Inflammatory macrophage (primary cell): ENCODE data around the gene KCNJ6.
"Not testable (repeated sequence)": the region's sequence is repeated elsewhere in the genome, so short reads cannot be mapped to it uniquely, and the experiment has no call there.

Source experiments
- DNase-seq, 2 donors: peaks; one replicate each; pipeline ENCODE4 v3.0.0-alpha.2; 2020 to 2022

Gene KCNJ6

DNA sequence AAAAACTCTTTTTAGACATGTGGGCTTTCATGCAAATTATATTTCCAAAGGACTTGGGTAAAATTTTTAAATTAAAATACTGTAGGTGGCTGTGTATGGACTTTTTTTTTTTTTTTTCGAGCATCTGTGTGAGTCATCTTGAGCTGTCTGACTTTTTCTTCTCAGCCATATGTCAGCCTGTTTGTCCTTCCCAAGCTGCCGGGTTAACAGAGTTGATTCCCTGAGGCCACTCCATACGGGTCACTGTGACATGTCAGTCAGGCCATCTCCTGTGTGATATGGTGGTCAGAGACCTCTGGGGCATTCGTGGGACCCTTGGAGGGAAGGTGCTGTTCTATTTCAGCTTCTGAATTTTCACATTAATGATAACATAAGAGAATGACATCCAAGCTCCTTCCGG lies 148.3 kb downstream of the KCNJ6 start:
- no peak for DNase-seq

DNA sequence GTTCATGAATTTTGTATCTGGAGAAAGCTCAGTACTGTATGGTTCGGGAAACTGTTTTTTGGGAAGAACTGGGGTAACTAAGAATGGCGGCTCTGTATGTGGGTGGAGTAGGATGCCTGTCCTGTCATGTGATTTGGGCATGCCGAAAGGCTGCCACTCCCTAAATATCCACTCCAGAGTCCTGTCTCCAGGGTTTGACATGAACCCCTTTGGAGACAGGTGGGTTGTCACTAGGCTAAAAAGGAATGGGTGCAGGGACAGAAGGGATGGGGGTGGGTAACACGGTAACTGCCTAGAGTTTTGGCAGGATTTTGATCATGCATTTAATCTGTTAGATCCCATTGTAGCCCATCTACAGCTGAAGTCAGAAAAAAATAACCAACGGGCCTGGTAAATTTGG lies 150.1 kb downstream of the KCNJ6 start:
- DNase-seq, result no peak

DNA sequence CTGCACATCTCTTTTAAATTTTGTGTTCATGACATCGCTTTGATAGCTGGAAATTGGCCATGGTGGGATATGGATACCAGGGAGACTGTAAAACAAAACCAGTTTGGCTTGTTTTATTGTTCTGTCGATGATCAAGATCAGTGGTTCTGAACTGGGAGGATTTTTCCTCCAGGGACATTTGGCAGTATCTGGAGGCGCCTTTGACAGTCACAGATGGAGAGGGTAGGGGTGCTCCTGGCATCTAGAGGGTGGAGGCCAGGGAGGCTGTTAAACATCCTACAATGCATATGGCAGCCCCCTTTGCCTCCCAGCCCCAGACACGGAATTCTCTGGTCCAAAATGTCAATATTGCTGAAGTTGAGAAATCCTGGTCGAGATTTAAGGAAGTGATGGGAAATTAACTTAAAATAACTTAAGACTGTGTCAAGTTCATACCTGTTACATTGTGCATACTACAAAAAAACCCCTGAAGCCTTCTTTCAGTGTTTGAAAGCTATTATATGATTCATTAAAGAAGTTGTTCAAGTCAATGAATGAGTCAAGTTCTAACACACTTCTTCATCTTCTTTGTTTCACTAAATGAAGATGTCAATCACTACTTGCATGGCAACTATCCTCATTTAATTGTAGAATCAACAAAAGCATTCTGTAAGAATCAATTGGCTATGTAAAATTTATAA lies 150.9 kb downstream of the KCNJ6 start:
- DNase-seq, result no peak

DNA sequence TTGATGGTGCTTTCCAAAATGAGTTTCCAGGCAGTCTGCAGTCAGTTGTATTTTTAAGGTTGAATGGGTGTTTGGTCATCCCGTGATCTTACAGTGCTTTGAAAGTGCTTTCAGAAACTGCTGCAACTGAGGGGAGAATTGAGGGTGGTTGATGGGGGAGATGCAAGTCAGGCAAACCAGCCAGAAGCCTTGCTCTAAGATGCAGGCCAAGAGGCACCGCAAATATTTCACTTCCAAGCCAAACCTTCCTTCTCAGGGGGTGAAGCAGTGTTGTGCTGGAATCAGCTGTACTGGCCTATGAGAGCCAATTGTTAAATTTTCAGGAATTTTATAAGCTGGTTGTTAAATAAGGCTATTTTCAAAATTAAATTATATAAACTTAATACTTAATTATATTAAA lies 151.6 kb downstream of the KCNJ6 start:
- DNase-seq, result no peak

DNA sequence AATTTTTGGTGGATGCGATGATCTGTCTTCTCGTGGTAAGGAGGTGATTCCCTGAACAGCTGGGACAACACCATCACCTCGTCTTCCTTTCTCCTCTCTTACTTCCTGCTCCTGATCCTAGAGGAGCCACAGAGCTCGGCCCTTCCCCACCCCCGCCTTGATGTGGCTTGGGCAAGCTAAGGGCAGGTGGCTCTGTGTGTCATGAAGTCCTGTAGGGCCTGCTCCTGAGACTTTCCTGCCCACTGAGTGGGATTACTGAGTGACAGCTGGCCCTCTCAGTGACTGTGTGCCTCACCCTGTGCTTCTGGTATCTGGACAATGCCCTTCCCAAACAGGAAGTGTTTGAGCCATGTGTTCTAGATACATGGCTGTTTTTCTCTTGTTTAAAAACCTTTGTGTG lies 153.0 kb downstream of the KCNJ6 start:
- DNase-seq, result no peak

- DNase-seq, result no peak
Measured at GRCh38 chr21:37762606-37763005, 153.7 kb downstream of the KCNJ6 start.

DNA sequence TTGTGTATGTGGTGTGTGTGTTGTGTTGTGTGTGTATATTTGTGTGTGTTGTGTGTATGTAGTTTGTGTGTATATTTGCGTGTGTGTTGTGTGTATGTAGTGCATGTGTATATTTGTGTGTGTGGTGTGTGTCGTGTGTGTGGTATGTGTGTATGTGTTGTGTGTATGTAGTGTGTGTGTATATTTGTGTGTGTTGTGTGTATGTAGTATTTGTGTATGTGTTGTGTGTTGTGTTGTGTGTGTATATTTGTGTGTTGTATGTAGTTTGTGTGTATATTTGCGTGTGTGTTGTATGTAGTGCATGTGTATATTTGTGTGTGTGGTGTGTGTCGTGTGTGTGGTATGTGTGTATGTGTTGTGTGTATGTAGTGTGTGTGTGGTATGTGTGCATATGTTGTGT lies 154.9 kb downstream of the KCNJ6 start:
- not testable (repeated sequence) for DNase-seq

DNA sequence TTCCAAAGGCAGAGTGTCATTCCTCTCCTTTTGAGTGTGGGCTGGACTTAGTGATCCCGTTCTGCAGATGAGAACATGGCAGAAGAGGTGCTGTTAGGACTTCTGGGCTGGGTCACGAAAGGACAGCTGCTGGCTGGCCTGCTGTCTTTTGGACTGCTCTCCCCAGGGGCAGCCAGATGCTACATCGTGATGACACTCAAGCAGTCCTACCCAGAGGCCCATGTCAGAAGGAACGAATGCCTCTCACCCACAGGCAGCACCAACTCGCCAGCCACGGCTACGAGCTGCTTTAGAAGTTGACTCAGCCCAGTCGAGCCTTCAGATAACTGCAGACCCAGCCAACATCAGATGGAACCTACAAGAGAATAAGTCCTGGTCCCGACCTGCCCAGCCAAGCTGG lies 156.5 kb downstream of the KCNJ6 start:
- DNase-seq, result no peak

- DNase-seq, result peak; percentile 25 to 53
Measured at GRCh38 chr21:37758982-37759381, 157.3 kb downstream of the KCNJ6 start.

- DNase-seq, result no peak
Measured at GRCh38 chr21:37757606-37758376, 158.5 kb downstream of the KCNJ6 start.

- DNase-seq, result no peak
Measured at GRCh38 chr21:37753122-37753599, 163.1 kb downstream of the KCNJ6 start.

DNA sequence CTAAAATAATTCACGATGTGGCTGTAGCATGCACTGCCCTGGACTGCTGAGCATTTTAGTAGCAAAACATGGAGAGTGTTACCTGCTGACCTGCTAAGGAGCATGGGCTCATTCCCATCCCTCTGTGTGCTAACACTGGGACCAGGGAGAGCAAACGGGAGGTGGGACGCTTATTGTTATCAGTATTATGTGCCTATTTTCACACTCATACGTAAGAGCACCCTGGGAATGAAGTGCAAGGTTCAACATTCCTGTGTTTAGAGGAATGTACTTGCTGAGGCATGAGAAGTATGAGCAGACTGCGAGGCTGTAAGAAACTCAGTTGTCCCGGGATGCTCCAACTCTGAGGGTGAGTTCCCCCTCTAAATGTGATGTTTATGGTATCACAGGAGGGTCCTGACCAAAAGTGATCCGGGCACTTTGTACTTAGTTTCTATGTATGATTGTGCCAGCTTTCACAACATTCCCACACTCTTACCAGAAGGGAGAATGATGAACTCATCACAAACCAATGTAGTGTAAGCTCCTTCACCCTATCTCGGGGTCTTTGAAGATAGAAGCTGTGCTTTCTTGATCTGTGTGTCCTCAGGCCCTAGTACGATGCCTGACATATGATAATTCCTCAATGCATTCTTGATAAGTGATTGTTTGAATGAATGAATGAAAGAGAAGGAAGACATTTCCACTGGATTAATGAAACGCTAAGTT lies 164.8 kb downstream of the KCNJ6 start:
- no peak for DNase-seq

DNA sequence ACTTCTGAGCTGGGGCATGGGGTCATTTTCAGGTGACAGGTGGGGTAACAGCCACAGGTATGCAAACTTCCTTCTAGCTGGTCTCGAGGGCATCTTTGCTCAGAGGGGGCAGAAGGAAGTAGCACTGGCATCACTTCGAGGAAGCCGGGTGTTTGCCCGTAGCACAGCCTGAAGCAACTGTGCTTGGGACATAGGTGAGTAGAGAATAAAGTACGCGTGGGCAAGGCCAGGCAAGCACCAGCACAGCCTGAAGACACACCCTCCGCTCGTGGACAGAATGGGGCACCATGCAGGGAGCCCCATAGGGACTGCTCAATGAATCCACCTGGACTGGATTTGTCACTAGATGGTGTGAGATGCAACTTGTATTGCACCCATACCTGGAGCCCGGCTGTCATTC lies 167.1 kb downstream of the KCNJ6 start:
- DNase-seq, result no peak

DNA sequence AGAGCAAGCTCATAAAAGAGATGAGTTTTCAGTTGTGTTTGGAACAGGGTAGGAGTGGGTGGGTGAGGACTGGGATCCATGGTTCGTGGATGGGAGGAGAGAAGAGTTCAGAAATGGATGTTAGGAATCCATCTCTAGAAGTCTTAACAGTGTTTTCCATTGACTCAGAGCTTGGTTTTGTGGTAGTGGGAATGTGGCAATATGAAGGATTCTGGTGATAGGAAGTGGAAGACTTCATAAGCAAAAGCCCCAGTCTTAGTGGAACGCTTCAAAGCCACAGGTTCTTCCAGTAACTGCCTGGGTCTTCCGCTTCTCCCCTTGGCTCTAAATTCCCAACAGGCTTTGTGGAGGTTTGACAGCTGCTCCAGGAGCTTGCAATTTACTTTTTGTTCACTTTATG lies 167.9 kb downstream of the KCNJ6 start:
- DNase-seq, result no peak

GRCh38 chr21:37746849-37747248 lies 169.4 kb downstream of the KCNJ6 start:
- DNase-seq, result no peak

- DNase-seq, result no peak
Measured at GRCh38 chr21:37744551-37744950, 171.7 kb downstream of the KCNJ6 start.

GRCh38 chr21:37742532-37742931 lies 173.7 kb downstream of the KCNJ6 start:
- no peak for DNase-seq

DNA sequence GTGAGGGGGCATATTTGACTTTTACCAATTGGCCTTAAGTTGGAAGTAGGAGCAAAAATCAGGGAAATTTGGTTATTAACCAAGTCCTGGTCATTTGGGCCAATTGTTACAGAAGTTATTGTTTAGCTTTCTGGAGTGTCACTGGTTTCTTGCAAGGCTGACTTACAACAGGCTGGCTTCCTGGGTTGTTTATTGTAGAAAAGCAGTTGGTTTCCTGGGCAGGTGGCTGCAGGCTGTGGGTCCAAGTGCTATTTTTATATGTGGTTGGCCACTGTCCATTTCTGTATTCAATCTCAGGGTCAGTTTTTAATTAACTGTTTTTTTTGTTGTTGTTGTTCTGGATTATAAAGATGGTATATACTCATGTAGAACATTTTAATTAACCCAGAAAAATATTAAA lies 174.1 kb downstream of the KCNJ6 start:
- no peak for DNase-seq

GRCh38 chr21:37737996-37738395 lies 178.3 kb downstream of the KCNJ6 start:
- DNase-seq, result no peak

- DNase-seq, result no peak
Measured at GRCh38 chr21:37737507-37737906, 178.8 kb downstream of the KCNJ6 start.

DNA sequence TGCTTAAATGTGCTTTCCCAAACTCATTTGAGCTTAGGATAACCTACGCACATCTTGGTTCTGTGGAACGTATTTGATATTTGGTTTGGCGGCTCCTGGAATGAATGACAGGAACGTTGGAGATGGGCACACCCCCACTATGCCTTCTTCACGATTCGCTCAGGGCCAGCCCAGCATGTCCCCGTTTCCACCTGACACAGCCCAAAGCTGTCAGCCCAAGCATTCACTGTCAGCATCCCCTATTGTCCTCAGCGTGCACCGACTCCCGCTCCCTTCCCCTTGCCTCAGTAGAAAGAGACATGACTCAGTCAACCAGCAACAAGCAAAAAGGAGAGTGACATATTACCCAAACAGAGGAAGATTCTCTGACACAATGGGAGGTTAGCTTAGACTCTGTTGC lies 181.4 kb downstream of the KCNJ6 start:
- DNase-seq, result no peak

- no peak for DNase-seq
Measured at GRCh38 chr21:37732927-37733326, 183.3 kb downstream of the KCNJ6 start.

DNA sequence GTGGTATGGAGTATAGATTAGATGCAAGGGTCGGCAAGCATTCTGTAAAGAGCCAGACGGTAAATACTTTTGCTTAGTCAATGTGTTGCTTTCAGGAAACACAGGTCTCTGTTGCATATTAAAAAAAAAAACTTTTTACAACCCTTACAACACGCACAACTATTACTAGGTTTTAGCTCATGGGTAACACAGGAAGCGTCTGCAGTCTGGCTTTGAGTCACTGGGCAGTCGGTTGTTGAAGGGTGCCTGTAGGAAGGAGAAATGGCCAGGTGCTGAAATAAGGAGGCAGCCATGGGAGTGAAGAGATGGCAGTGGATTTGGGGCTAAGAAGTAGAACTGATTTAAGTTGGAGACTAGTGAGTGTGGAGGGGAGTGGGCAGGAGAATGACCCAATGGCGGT lies 192.1 kb downstream of the KCNJ6 start:
- DNase-seq, result no peak

- DNase-seq, result no peak
Measured at GRCh38 chr21:37717534-37717933, 198.7 kb downstream of the KCNJ6 start.
